GM08714 (cell line): ENCODE data around the gene NAA40.

Source experiments
- H3K4me3 ChIP-seq: fragments of 200-500 bp; sonication (Bioruptor generic); 2 replicates; pipeline ENCODE4 v1.5.1; 2014; ENCODE audit warnings: mild to moderate bottlenecking, low read length, inconsistent platforms
- ZNF274 ChIP-seq: IDR thresholded peaks from 2 replicates; pipeline ENCODE4 v1.6.1; 2012; ENCODE audit warnings: mild to moderate bottlenecking, low read depth, low read length

The NAA40 gene

GRCh38 chr11:63974259-63975143, 35.7 kb downstream of the NAA40 start, which contains the start of gene COX8A:
COX8A (plus strand) TSS chr11:63974620; CDS start chr11:63974681, 61 bp downstream.
- peak within 1 kb of the TSS; percentile 69 for H3K4me3 ChIP-seq
- TF ChIP-seq ZNF274: no peak

DNA sequence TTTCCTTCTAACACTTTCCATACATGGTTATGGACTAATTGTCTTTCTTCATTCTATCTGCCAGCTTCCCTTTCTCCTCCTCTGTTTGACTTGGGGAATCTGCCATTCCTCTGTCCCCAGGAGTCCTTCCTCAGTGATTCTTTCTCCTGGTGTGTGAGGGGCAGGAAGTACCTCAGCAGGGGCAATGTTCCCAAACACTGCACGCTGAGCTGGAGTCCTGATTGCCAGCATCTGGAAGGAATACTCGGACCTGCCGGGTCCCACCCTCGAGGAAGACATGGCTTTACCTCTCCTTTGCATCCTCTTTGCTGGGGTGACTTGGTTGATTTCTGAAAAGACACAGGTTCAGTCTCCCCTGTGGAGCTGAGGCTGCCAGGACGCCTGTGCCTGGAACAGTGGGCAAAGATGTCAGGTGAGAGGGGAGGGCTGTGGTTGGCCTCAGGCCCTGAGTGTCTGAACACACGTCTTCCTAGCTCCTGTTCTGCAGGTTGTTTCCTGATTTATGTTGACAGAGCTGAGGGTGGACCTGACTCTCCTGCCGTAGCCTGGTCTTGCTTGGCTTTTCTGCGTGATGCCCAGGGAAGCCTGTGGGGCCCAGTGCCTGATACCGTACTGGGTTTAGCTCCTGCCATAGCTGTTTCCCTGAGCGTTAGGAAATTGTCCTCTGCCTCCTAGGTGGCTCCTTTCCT, 39.9 kb downstream of the NAA40 start:
- no peak for TF ChIP-seq ZNF274
- no peak overlapping the region for H3K4me3 ChIP-seq

DNA sequence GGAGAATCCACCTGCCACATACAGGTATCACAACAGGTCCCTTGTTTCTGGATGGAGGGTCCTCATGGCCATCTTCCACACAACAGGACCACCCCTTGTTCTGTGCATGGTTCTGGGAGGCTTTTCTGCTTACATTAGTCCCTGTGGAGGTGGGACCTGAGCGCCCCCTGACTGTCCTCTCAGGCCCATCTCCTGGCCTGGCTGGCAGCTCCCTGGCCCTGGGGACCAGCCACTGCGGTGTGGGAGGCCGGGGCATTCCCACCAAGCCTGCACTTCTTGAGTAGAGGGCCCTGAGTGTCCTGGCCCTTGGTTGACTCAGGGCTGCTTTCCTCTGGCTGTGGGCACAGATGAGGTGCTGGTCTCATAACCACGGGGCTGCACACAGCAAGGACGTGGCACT, 40.6 kb downstream of the NAA40 start:
- no peak overlapping the region for H3K4me3 ChIP-seq
- TF ChIP-seq ZNF274: no peak

- peak overlapping the region; percentile 79; the same call in 1 of the 2 replicates for H3K4me3 ChIP-seq
- no peak for TF ChIP-seq ZNF274
These were observed 47.0 kb downstream of the NAA40 start for GRCh38 chr11:63985812-63986155.

DNA sequence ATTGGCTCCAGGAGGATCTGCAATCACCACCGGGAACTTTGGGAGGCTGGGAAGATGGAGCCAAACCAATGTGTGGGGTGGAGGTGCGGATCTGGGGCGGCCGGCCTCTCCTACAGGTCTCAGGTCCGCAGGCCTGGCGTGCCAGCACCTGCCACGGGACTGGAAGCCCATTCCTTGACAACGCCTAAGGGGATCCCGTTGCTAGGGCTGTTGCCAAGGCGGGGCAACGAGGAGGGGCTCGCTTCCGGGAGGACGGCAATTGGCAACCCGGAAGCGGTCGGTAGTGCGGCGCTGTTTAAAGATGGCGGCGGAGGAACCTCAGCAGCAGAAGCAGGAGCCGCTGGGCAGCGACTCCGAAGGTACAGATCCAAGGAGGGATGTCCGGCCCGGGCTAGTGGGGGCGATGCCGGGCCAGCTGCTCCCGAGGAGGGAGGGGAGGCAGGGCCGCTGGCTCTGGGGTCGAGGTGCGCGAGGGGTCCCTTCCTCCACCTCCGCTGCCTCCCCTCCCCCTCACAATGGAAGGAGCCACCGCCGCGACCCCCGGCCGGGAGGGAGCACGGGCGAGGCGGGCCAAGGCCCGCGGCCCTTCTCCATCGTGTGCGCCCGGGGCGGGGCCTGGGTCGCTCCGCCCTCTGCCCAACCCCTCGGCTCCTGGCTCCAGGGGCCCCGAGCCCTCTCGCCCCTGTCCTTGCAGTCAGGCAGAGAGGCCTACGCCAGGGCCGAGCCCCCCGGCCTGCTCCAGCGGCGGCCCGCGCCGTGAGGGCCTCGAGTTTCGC, 47.5 kb downstream of the NAA40 start, which contains the start of gene OTUB1:
OTUB1 (plus strand) TSS at position 283 of the 776 bp plus-strand sequence; CDS start at position 302, 19 bp downstream.
- H3K4me3 ChIP-seq: peak within 1 kb of the TSS; percentile 79
- TF ChIP-seq ZNF274: no peak

DNA sequence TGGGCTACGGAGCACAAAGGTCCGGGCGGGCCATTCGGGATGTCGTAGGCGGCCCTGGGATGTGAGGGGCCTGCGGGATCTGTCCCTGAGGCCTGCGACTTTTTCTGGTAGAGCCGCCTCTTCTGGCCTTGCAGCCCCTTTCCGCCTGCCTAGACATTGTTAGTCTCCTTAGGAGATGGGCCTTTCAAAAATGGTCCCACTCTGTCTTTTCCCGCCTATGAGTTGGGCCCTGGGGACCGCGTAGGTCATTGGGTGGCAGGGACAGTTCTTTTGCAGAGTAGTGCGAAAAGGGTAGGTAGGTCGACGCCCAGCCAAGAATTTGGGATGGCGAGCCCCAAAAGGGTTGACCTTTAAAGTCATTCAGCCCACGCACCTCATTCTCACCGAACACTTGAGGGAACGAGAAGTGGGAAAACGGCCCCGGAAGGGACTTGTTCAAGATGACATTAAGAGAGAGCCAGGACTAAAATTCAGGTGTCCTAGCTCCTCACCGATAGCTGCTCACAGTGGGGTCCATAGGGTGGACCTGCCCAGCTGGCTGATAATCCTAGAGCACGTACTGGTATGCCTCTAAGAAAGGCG, 48.2 kb downstream of the NAA40 start:
- TF ChIP-seq ZNF274: no peak
- H3K4me3 ChIP-seq: peak overlapping the region; percentile 79

GRCh38 chr11:63991558-63991957, 52.8 kb downstream of the NAA40 start:
- no peak for TF ChIP-seq ZNF274
- no peak overlapping the region for H3K4me3 ChIP-seq

GRCh38 chr11:63993100-63993499, 54.3 kb downstream of the NAA40 start:
- H3K4me3 ChIP-seq: no peak overlapping the region

DNA sequence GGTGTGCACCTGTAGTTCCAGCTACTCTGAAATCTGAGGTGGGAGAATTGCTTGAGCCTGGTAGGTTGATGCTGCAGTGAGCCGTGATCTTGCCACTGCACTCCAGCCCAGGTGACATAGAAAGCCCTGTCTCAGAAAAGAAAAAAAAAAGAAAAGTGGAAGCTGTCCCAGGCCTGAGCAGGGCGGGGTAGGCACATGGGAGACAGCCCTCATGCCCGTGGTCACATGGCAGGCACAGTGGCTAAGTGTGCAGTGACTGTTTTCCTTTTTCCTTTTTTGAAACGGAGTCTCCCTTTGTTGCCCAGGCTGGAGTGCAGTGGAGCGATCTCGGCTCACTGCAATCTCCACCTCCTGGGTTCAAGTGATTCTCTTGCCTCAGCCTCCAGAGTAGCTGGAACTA, 55.2 kb downstream of the NAA40 start:
- no peak overlapping the region for H3K4me3 ChIP-seq
- TF ChIP-seq ZNF274: no peak

More at GRCh38 chr11:63993100-63993499, 54.3 kb downstream of the NAA40 start:
- no peak for TF ChIP-seq ZNF274

- no peak for TF ChIP-seq ZNF274
- H3K4me3 ChIP-seq: no peak overlapping the region
These were observed 57.7 kb downstream of the NAA40 start for GRCh38 chr11:63996512-63996911.

GRCh38 chr11:63997104-63997700, 58.4 kb downstream of the NAA40 start:
- H3K4me3 ChIP-seq: no peak overlapping the region
- TF ChIP-seq ZNF274: no peak

GRCh38 chr11:63997801-63998337, 59.1 kb downstream of the NAA40 start:
- TF ChIP-seq ZNF274: no peak
- H3K4me3 ChIP-seq: no peak overlapping the region
